Vagina (tissue), 2 donors: ENCODE measurements around the gene SLC8A1.

ENCODE experiments used
- CTCF ChIP-seq, 3 experiments: fragments of 450-650 bp in 2 of 3; fragments of 200-600 bp in 1 of 3; sonication (generic) in 1 of 3; IDR thresholded peaks; one replicate each; pipeline ENCODE4 v1.5.1; 2017 to 2019; ENCODE audit warnings: antibody characterized with exemption in 3 of 3, mild to moderate bottlenecking in 2 of 3, moderate library complexity in 2 of 3
- POLR2AphosphoS5 ChIP-seq, 2 donors: sonication (generic); formaldehyde crosslinking; IDR thresholded peaks; one replicate each; pipeline ENCODE4 v1.9.0; 2017; ENCODE audit warnings: antibody characterized with exemption in 2 of 2, mild to moderate bottlenecking in 2 of 2, low read depth in 1 of 2; ENCODE audit not compliant: insufficient read depth in 1 of 2

DNA sequence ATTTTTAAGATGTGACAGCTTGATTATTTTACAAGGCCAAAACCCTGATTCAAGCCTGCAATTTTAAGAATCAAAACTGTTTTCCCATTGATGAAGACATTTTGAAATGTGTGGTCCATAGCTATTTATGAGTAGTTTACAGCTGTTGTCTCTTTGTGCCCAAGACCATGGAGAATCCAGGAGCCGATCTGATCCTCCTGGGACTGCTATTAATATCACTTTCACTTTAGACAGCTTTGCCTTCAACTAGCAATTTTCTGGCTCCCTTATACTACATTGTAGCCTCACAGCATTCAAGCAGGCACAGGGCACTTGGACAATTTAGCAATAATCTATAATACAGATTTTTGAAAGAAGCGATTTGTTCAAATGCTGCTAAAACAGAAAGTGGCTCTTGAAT is 172.9 kb downstream of the SLC8A1 start:
- TF ChIP-seq CTCF (IDR thresholded peaks at IDR 0.05) = no peak
- TF ChIP-seq POLR2AphosphoS5 (IDR thresholded peaks at IDR 0.05; ENCODE audit: insufficient read depth in 1 of 2, low read depth in 1 of 2) = no peak
